ENCODE data around the gene RFNG. TPM values are rescaled to one million over a fixed set of nuclear protein-coding genes. Genes with fewer than 3 reads are reported as not detected.

The RFNG gene
- total and polyA plus RNA-seq, 10 of the 15 experiments (the other 5 are each of a cell fraction or from before 2014, with no cell fraction given), result 0.10 to 19.6 (median 6.2) TPM

DNA sequence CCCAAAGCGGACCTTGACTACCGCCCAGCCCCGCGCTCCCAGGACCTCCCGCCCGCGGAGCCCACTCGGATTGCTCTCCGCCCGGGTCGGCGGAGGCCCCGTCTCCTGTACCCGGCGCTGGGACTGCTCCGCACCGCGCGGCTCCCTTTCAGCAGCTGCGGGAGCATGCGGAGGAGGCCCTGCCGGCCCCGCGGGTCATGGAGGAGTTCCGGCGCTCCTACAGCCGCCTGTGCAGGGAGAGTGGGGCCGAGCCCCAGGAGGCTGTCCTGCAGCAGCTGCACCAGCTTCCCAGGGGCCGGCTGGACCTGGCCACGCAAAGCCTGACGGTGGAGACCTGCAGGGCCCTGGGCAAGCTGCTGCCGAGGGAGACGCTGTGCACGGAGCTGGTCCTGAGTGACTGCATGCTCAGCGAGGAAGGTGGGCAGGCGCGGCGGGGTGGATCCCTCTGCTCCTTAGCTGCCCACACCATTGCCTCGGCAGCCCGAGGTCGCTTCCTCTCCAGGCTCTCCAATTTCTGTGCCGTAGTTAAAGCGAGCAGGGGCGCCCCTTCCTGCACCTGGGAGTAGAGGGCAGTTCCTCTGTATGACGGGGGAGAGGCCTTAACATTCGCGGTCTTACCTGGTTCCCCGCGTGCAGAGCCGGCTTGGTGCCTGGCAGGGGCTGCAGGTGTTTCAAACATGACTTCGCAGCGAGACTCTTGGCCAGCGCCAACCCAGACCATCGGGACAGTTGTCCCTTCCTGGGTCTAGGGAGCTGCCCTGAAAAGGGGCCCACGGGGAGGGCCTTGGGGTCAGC is 28.0 kb downstream of the RFNG start (continued):
- TF ChIP-seq, protein P1, sequence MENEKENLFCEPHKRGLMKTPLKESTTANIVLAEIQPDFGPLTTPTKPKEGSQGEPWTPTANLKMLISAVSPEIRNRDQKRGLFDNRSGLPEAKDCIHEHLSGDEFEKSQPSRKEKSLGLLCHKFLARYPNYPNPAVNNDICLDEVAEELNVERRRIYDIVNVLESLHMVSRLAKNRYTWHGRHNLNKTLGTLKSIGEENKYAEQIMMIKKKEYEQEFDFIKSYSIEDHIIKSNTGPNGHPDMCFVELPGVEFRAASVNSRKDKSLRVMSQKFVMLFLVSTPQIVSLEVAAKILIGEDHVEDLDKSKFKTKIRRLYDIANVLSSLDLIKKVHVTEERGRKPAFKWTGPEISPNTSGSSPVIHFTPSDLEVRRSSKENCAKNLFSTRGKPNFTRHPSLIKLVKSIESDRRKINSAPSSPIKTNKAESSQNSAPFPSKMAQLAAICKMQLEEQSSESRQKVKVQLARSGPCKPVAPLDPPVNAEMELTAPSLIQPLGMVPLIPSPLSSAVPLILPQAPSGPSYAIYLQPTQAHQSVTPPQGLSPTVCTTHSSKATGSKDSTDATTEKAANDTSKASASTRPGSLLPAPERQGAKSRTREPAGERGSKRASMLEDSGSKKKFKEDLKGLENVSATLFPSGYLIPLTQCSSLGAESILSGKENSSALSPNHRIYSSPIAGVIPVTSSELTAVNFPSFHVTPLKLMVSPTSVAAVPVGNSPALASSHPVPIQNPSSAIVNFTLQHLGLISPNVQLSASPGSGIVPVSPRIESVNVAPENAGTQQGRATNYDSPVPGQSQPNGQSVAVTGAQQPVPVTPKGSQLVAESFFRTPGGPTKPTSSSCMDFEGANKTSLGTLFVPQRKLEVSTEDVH (IDR thresholded peaks at IDR 0.05; ENCODE audit: low read depth, partially characterized antibody), result no peak
- no peak for TF ChIP-seq ZSCAN29 (IDR thresholded peaks at IDR 0.05)
- TF ChIP-seq ATF2 (IDR thresholded peaks at IDR 0.05; ENCODE audit: low read length), result no peak
- TF ChIP-seq, protein P2, sequence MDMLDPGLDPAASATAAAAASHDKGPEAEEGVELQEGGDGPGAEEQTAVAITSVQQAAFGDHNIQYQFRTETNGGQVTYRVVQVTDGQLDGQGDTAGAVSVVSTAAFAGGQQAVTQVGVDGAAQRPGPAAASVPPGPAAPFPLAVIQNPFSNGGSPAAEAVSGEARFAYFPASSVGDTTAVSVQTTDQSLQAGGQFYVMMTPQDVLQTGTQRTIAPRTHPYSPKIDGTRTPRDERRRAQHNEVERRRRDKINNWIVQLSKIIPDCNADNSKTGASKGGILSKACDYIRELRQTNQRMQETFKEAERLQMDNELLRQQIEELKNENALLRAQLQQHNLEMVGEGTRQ (IDR thresholded peaks at IDR 0.05; ENCODE audit: borderline replicate concordance, low read depth, low read length), result no peak
- TF ChIP-seq FOXM1 (IDR thresholded peaks at IDR 0.05; ENCODE audit: low read depth, low read length), result no peak
- TF ChIP-seq PAX5 (IDR thresholded peaks at IDR 0.05; ENCODE audit: borderline replicate concordance, low read depth, low read length), result no peak
- no peak for TF ChIP-seq NFIC (IDR thresholded peaks at IDR 0.05; ENCODE audit: low read depth, low read length)
- TF ChIP-seq SREBF2 (IDR thresholded peaks at IDR 0.05; ENCODE audit: low read length), result no peak
- no peak for TF ChIP-seq RCOR1 (conservative IDR thresholded peaks at IDR 0.05; ENCODE audit: low read depth, low read length)
- TF ChIP-seq RB1 (IDR thresholded peaks at IDR 0.05; ENCODE audit: borderline replicate concordance), result no peak
- no peak for TF ChIP-seq CEBPZ (IDR thresholded peaks at IDR 0.05; ENCODE audit: low read depth, low read length)
- TF ChIP-seq NR2C2 (IDR thresholded peaks at IDR 0.05; ENCODE audit: borderline replicate concordance, control insufficient read depth, insufficient read length, low read depth), result no peak
- TF ChIP-seq, protein P3, sequence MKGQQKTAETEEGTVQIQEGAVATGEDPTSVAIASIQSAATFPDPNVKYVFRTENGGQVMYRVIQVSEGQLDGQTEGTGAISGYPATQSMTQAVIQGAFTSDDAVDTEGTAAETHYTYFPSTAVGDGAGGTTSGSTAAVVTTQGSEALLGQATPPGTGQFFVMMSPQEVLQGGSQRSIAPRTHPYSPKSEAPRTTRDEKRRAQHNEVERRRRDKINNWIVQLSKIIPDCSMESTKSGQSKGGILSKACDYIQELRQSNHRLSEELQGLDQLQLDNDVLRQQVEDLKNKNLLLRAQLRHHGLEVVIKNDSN (IDR thresholded peaks at IDR 0.05; ENCODE audit: borderline replicate concordance, extremely low read length, insufficient read depth, low read depth, low read length), result no peak
- TF ChIP-seq CHD1 (IDR thresholded peaks at IDR 0.05; ENCODE audit: low read depth, low read length), result no peak
- 0 out of 2 replicates have a peak, but pooled peaks have one; percentile 26 for TF ChIP-seq DPF2 (IDR thresholded peaks at IDR 0.05)
- no peak for TF ChIP-seq ZNF622 (IDR thresholded peaks at IDR 0.05)
